HepG2 (cell line): ENCODE results near the gene PROC. TPM values are rescaled to one million over a fixed set of nuclear protein-coding genes. Genes with fewer than 3 reads are reported as not detected.
A peak's percentile ranks its signal among the peaks of the same experiment; 100 is the strongest.

ENCODE experiments used
- CBFB ChIP-seq: sonication (generic); formaldehyde crosslinking; IDR thresholded peaks from 2 replicates; pipeline ENCODE4 v1.4.0; 2020; ENCODE audit warnings: missing genetic modification reagents
- ERF ChIP-seq: IDR thresholded peaks from 2 replicates; pipeline ENCODE4 v1.6.1; 2018; ENCODE audit warnings: missing biosample characterization, missing genetic modification reagents
- MIER2 ChIP-seq: IDR thresholded peaks from 2 replicates; pipeline ENCODE4 v1.6.1; 2016; ENCODE audit warnings: missing biosample characterization, missing genetic modification reagents
- PLRG1 ChIP-seq: fragments of 450-650 bp; conservative IDR thresholded peaks from 2 replicates; pipeline ENCODE4 v1.6.1; 2016
- RBAK ChIP-seq: sonication (generic); formaldehyde crosslinking; IDR thresholded peaks from 2 replicates; pipeline ENCODE4 v1.5.1; 2020; ENCODE audit warnings: mild to moderate bottlenecking, missing genetic modification reagents
- SRY ChIP-seq: sonication (generic); formaldehyde crosslinking; IDR thresholded peaks from 2 replicates; pipeline ENCODE4 v1.8.0; 2022; ENCODE audit warnings: mild to moderate bottlenecking, missing genetic modification reagents
- TEAD2 ChIP-seq: sonication (generic); formaldehyde crosslinking; IDR thresholded peaks from 2 replicates; pipeline ENCODE4 v1.9.0; 2021; ENCODE audit warnings: missing genetic modification reagents
- TEAD3 ChIP-seq: optimal IDR thresholded peaks from 2 replicates; pipeline ENCODE3; 2016; ENCODE audit warnings: borderline replicate concordance
- ZBTB8A ChIP-seq: sonication (generic); formaldehyde crosslinking; IDR thresholded peaks from 2 replicates; pipeline ENCODE4 v1.4.0; 2020; ENCODE audit warnings: mild to moderate bottlenecking, low read depth, missing genetic modification reagents, borderline replicate concordance
- ZNF484 ChIP-seq: sonication (generic); formaldehyde crosslinking; IDR thresholded peaks from 2 replicates; pipeline ENCODE4 v1.5.1; 2020; ENCODE audit warnings: mild to moderate bottlenecking, low read depth, missing genetic modification reagents, borderline replicate concordance
- ZNF644 ChIP-seq: IDR thresholded peaks from 2 replicates; pipeline ENCODE4 v1.6.1; 2016; ENCODE audit warnings: low read depth
- ZNF780A ChIP-seq: sonication (generic); formaldehyde crosslinking; IDR thresholded peaks from 2 replicates; pipeline ENCODE4 v1.8.0; 2022; ENCODE audit warnings: mild to moderate bottlenecking, missing genetic modification reagents, moderate library complexity
- ZNF792 ChIP-seq: IDR thresholded peaks from 2 replicates; pipeline ENCODE4 v1.6.1; 2016
- polyA plus RNA-seq, 8 experiments: library from polyadenylated mRNA; depleted of rRNA in 3 of 8; stranded (reverse) in 7 of 8; unstranded in 1 of 8; fragments of >200 nt; fragmentation: Illumina TruSeq in 4 of 8; extraction: Trizol in 4 of 8; gene quantifications; 2 replicates each; pipeline versions ENCODE4 v1.2.1 to v1.2.3, GENCODE V29; 2011 to 2016; ENCODE audit warnings: low read depth in 4 of 8, missing spikeins in 1 of 8, mixed read lengths in 1 of 8; ENCODE audit not compliant: insufficient read depth in 1 of 8
- total RNA-seq, 5 experiments: library from RNA; depleted of rRNA; stranded (reverse); fragments of >200 nt; fragmentation: Illumina TruSeq; extraction: Trizol; gene quantifications; 2 replicates each; pipeline ENCODE4 v1.2.3, GENCODE V29; 2016; ENCODE audit warnings: low read depth in 1 of 5
- TF ChIP-seq, protein P1 (sequence below): sonication (generic); formaldehyde crosslinking; IDR thresholded peaks from 2 replicates; pipeline ENCODE4 v1.5.1; 2020; ENCODE audit warnings: mild to moderate bottlenecking, moderate library complexity, missing genetic modification reagents
- TF ChIP-seq, protein P2 (sequence below): sonication (generic); formaldehyde crosslinking; IDR thresholded peaks from 2 replicates; pipeline ENCODE4 v1.4.0; 2020; ENCODE audit warnings: mild to moderate bottlenecking, missing genetic modification reagents
- TF ChIP-seq, protein P3 (sequence below), 2 experiments: sonication (generic) in 1 of 2; formaldehyde crosslinking in 1 of 2; IDR thresholded peaks; 2 replicates each; pipeline versions ENCODE4 v1.4.0 to v1.6.1; 2018 to 2020; ENCODE audit warnings: missing genetic modification reagents in 2 of 2, borderline replicate concordance in 1 of 2, low read depth in 1 of 2, mild to moderate bottlenecking in 1 of 2, missing biosample characterization in 1 of 2
- TF ChIP-seq, protein P4 (sequence below): sonication (generic); formaldehyde crosslinking; IDR thresholded peaks from 2 replicates; pipeline ENCODE4 v1.4.0; 2020; ENCODE audit warnings: mild to moderate bottlenecking, missing genetic modification reagents
- TF ChIP-seq, protein P5 (sequence below): IDR thresholded peaks from 2 replicates; pipeline ENCODE4 v1.6.1; 2016; ENCODE audit warnings: low read depth, borderline replicate concordance

Gene PROC
- total and polyA plus RNA-seq, 2 of the 13 experiments (the other 11 are each of a cell fraction or from before 2014, with no cell fraction given) = 134 to 185 TPM

DNA sequence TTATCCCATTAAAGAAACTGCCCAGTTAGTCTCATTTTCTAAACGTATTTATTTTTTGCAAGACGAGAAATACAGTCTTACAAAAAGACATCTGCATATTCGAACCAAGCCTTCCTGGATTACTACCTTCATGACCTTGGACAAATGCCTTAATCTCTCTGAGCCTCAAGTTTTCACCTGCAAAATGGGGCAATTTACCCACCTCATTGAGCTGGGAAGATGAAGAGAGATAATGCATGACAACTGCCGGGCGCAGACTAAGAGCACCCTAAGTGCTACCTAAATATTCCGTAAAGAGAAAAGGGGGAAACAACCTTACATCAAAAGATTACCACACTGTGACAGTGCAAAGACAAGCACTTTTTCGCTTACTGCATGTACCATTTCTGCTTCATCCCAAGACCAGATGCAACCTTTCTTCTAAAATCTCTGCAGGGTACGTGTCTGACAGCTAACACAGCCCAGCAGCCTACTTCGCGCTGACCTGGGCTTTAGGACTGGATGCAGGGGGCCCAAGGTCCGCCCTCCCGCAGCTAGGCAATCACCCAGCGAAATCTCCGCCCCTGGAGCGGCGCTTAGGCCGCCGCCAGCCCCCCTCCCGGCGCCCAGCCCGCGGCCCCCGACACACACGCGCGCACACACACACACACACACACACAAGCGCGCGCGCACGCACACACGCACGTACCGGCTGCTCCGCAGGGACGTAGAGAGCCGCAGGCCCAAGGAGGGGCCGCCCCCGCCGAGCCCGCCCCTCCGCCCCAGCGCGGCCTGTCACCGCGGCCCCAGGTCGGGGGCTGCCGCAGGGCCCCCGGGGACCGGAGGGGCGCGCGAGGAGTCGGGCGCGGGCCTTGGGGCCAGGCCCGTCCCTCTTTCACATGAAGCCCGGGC, 31.2 kb upstream of the PROC start (continued):
- TF ChIP-seq, protein P1, sequence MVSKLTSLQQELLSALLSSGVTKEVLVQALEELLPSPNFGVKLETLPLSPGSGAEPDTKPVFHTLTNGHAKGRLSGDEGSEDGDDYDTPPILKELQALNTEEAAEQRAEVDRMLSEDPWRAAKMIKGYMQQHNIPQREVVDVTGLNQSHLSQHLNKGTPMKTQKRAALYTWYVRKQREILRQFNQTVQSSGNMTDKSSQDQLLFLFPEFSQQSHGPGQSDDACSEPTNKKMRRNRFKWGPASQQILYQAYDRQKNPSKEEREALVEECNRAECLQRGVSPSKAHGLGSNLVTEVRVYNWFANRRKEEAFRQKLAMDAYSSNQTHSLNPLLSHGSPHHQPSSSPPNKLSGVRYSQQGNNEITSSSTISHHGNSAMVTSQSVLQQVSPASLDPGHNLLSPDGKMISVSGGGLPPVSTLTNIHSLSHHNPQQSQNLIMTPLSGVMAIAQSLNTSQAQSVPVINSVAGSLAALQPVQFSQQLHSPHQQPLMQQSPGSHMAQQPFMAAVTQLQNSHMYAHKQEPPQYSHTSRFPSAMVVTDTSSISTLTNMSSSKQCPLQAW (CRISPR knock-in tag) = no peak; the same call in 1 of the 2 replicates
- peak; percentile 20; the same call in 1 of the 2 replicates for TF ChIP-seq MIER2 (CRISPR knock-in tag)
- no peak for TF ChIP-seq ZNF484
- TF ChIP-seq RBAK (CRISPR knock-in tag) = no peak
- TF ChIP-seq TEAD3 (CRISPR knock-in tag) = peak; percentile 78
- TF ChIP-seq, protein P2, sequence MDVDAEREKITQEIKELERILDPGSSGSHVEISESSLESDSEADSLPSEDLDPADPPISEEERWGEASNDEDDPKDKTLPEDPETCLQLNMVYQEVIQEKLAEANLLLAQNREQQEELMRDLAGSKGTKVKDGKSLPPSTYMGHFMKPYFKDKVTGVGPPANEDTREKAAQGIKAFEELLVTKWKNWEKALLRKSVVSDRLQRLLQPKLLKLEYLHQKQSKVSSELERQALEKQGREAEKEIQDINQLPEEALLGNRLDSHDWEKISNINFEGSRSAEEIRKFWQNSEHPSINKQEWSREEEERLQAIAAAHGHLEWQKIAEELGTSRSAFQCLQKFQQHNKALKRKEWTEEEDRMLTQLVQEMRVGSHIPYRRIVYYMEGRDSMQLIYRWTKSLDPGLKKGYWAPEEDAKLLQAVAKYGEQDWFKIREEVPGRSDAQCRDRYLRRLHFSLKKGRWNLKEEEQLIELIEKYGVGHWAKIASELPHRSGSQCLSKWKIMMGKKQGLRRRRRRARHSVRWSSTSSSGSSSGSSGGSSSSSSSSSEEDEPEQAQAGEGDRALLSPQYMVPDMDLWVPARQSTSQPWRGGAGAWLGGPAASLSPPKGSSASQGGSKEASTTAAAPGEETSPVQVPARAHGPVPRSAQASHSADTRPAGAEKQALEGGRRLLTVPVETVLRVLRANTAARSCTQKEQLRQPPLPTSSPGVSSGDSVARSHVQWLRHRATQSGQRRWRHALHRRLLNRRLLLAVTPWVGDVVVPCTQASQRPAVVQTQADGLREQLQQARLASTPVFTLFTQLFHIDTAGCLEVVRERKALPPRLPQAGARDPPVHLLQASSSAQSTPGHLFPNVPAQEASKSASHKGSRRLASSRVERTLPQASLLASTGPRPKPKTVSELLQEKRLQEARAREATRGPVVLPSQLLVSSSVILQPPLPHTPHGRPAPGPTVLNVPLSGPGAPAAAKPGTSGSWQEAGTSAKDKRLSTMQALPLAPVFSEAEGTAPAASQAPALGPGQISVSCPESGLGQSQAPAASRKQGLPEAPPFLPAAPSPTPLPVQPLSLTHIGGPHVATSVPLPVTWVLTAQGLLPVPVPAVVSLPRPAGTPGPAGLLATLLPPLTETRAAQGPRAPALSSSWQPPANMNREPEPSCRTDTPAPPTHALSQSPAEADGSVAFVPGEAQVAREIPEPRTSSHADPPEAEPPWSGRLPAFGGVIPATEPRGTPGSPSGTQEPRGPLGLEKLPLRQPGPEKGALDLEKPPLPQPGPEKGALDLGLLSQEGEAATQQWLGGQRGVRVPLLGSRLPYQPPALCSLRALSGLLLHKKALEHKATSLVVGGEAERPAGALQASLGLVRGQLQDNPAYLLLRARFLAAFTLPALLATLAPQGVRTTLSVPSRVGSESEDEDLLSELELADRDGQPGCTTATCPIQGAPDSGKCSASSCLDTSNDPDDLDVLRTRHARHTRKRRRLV (CRISPR knock-in tag) = no peak
- peak; percentile 48; the same call in 1 of the 2 replicates for TF ChIP-seq CBFB (CRISPR knock-in tag)
- peak; percentile 47; the same call in 1 of the 2 replicates for TF ChIP-seq ZNF792 (CRISPR knock-in tag)
- no peak for TF ChIP-seq PLRG1
- TF ChIP-seq, protein P3, sequence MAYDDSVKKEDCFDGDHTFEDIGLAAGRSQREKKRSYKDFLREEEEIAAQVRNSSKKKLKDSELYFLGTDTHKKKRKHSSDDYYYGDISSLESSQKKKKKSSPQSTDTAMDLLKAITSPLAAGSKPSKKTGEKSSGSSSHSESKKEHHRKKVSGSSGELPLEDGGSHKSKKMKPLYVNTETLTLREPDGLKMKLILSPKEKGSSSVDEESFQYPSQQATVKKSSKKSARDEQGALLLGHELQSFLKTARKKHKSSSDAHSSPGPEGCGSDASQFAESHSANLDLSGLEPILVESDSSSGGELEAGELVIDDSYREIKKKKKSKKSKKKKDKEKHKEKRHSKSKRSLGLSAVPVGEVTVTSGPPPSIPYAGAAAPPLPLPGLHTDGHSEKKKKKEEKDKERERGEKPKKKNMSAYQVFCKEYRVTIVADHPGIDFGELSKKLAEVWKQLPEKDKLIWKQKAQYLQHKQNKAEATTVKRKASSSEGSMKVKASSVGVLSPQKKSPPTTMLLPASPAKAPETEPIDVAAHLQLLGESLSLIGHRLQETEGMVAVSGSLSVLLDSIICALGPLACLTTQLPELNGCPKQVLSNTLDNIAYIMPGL (CRISPR knock-in tag; IDR thresholded peaks at IDR 0.05; ENCODE audit: borderline replicate concordance in 1 of 2, low read depth in 1 of 2) = peak in 1 of 2 experiments; percentile 45; a peak in 2 of 4 replicates
- no peak for TF ChIP-seq TEAD2
- TF ChIP-seq, protein P4, sequence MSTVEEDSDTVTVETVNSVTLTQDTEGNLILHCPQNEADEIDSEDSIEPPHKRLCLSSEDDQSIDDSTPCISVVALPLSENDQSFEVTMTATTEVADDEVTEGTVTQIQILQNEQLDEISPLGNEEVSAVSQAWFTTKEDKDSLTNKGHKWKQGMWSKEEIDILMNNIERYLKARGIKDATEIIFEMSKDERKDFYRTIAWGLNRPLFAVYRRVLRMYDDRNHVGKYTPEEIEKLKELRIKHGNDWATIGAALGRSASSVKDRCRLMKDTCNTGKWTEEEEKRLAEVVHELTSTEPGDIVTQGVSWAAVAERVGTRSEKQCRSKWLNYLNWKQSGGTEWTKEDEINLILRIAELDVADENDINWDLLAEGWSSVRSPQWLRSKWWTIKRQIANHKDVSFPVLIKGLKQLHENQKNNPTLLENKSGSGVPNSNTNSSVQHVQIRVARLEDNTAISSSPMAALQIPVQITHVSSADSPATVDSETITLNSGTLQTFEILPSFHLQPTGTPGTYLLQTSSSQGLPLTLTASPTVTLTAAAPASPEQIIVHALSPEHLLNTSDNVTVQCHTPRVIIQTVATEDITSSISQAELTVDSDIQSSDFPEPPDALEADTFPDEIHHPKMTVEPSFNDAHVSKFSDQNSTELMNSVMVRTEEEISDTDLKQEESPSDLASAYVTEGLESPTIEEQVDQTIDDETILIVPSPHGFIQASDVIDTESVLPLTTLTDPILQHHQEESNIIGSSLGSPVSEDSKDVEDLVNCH (CRISPR knock-in tag) = no peak
- TF ChIP-seq ZBTB8A (CRISPR knock-in tag) = no peak
- TF ChIP-seq SRY (CRISPR knock-in tag) = no peak
- TF ChIP-seq ERF (CRISPR knock-in tag) = peak; percentile 15; the same call in 1 of the 2 replicates
- no peak for TF ChIP-seq ZNF780A (CRISPR knock-in tag)
- TF ChIP-seq, protein P5, sequence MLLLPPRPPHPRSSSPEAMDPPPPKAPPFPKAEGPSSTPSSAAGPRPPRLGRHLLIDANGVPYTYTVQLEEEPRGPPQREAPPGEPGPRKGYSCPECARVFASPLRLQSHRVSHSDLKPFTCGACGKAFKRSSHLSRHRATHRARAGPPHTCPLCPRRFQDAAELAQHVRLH (CRISPR knock-in tag) = peak; percentile 26; the same call in 1 of the 2 replicates
- TF ChIP-seq ZNF644 (CRISPR knock-in tag) = 0 out of 2 replicates have a peak, but pooled peaks have one; percentile 19
